GM19351 (cell line): ENCODE measurements around the gene NKAIN2.
"Not testable (repeated sequence)": the region's sequence is repeated elsewhere in the genome, so short reads cannot be mapped to it uniquely, and the experiment has no call there.

Source experiments
- ATAC-seq: cut with Tn5 transposase; IDR thresholded peaks from one replicate; pipeline ENCODE4 v1.9.1; 2021; ENCODE audit warnings: mild to moderate bottlenecking, moderate library complexity; ENCODE audit not compliant: unreplicated experiment

The NKAIN2 gene

GRCh38 chr6:124661097-124661661 is 857.5 kb downstream of the NKAIN2 start:
- no peak for ATAC-seq

GRCh38 chr6:124668028-124668427 is 864.4 kb downstream of the NKAIN2 start:
- ATAC-seq, result no peak

DNA sequence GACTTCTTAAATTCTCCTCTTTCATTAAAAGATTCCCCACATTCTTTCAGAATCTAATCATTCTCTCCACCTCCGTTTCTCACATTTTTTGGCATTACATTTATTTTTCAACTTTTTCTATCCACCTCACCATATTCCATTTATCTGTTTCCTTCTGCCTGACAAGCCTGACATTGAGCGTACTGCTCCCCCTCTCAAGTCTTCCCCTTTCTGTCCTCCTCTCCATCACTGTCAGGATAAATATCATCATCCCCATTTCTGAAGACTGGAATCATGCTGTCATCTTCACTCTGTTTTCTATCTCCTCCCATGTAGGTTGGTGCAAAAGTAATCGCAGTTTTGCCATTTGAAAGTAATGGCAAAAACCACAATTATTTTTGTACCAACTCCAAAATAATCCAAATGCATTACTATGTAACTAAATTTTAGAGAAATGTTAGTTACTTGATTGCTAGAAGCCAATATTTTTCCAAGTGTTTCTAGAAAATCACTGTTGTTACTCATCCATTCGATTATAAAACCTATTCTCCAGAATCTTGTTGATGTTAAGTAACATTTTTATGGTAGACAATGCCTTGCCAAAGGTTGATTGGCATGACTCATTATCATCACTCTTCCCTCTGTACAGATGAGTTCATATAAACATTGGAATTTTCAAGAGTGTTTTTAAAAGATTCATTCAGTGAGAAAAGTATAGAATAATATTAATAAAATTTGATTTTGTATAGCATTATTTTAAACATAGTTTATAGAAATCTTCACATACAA is 866.2 kb downstream of the NKAIN2 start:
- no peak for ATAC-seq

DNA sequence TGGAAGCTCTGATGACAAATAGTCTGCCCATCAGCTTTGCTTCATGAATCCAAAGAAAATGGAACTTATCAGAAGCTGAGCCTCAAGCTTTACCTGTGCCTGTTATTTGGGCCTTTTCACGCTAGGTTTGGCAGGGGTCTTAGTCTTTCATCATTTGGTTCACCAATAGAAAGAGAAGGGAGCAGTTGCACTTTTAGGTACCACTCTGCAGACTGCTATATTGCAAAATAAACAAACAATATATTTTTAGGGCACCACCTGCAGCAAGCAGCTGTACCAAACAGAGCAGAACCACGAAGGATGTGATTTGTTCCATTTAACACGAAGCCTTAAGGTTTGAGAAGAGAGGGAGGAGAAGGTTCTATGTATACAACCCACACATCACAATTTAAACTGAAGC is 867.1 kb downstream of the NKAIN2 start:
- ATAC-seq, result no peak

DNA sequence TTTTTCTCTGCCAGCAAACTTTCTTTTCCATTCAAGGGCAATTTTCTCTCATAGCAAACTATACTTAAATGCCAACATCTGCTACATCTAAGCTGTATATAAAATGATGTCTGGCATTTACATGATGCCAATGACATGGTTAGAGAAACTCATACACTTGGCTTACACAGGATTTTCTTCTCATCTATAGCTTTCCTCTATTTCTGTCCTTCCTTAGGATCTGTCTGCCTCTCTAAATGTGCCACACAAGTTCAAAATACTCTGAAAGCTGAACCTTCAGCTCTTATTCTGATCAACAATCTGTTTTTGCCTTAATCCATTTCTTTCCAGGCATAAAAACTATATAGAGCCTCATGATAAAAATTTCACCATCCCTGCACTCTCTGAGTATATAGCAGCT is 867.7 kb downstream of the NKAIN2 start:
- no peak for ATAC-seq

- no peak for ATAC-seq
Measured at GRCh38 chr6:124674042-124674441, 870.4 kb downstream of the NKAIN2 start.

DNA sequence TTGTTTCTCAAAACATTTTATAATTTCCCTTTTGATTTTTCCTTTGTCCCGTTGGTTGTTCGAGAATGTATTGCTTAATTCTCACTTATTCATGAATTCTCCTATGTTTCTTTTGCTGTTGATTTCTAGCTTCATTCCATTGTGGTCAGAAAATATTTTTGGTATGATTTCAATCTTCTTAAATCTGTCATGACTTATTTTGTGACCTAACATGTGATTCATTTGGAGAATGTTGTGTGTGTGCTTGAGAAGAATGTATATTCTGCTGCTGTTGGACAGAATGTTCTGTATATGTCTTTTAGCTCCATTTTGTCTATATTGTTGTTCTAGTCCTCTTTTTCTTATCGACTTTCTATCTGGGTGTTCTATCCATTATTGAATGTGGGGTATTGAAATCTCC is 872.4 kb downstream of the NKAIN2 start:
- no peak for ATAC-seq

DNA sequence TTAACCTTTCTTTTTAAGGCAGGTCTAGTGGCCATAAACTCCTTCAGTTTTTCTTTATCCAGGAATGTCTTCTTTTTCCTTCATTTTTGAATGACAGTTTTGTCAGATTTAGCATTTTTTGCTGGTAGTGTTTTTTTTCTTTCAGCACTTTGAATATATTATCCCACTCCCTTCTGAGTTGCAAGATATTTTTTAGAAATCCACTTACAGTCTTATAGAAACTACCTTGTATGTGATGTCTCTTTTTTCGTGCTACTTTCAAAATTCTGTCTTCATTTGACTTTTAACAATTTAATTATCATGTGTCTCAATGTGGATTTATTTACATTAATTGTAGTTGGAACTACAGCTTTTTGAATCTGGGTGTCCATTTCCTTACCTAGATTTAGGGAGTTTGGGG is 874.2 kb downstream of the NKAIN2 start:
- no peak for ATAC-seq

GRCh38 chr6:124679387-124679786 is 875.7 kb downstream of the NKAIN2 start:
- no peak for ATAC-seq

DNA sequence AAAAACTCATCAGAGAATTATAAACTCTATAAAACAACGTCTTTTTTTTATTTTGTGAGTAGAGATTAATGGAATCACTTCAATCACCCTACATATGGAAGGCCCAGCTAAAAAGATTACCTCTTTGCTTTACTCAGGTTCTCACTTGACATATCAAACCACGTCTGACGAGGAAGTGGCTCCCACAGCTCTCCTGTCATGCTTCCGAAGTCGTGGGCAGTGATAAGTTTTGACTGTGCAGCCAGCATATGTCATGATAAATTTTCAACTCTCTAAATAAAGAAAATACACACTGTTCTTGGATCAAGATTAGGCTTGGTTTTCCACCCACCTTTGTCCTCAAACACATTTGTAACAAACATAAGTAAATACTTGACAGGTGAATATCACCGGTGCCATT is 879.1 kb downstream of the NKAIN2 start:
- ATAC-seq, result no peak

- no peak for ATAC-seq
Measured at GRCh38 chr6:124683507-124683906, 879.8 kb downstream of the NKAIN2 start.

- no peak for ATAC-seq
Measured at GRCh38 chr6:124684621-124685020, 881.0 kb downstream of the NKAIN2 start.

- no peak for ATAC-seq
Measured at GRCh38 chr6:124688369-124688768, 884.7 kb downstream of the NKAIN2 start.

GRCh38 chr6:124694139-124694705 is 890.6 kb downstream of the NKAIN2 start:
- ATAC-seq, result no peak

- ATAC-seq, result no peak
Measured at GRCh38 chr6:124699038-124699437, 895.4 kb downstream of the NKAIN2 start.

- ATAC-seq, result no peak
Measured at GRCh38 chr6:124703541-124703940, 899.9 kb downstream of the NKAIN2 start.

GRCh38 chr6:124712532-124712931 is 908.9 kb downstream of the NKAIN2 start:
- not testable (repeated sequence) for ATAC-seq

GRCh38 chr6:124714728-124715127 is 911.1 kb downstream of the NKAIN2 start:
- no peak for ATAC-seq

DNA sequence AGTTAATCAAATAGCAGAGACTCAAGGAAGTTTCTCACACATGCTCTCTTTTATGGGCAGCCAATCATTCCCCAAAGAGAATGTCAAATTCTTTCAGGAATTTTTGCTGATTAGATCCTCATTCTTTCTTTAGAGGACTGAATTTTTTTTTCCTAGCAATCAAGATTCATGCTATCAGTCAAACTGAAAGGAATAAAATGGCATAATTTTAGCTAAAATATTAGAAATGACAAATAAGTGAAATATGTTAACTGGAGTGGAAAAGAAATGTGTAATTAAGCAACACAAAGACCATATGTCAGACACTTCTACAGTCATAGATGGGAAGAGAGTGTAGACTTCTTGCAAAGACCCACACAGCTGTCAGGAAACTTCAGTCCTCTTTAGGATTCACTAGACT is 916.2 kb downstream of the NKAIN2 start:
- no peak for ATAC-seq

DNA sequence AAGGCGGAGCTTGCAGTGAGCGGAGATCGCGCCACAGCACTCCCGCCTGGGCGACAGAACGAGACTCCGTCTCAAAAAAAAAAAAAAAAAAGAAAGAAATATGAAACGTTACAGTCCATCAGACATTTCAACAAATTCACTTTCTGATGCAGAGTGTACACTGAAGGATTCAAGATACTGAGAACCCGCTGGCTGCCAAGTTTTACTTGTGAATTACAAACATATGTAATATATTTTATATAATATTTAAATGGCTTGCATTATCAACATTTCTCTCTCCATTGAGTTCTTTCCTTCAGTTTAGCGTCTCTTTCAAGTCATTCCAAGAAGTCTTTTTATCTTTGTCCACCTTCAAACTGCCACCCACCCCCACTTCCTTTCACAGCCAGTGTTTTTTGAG is 917.7 kb downstream of the NKAIN2 start:
- ATAC-seq, result no peak

DNA sequence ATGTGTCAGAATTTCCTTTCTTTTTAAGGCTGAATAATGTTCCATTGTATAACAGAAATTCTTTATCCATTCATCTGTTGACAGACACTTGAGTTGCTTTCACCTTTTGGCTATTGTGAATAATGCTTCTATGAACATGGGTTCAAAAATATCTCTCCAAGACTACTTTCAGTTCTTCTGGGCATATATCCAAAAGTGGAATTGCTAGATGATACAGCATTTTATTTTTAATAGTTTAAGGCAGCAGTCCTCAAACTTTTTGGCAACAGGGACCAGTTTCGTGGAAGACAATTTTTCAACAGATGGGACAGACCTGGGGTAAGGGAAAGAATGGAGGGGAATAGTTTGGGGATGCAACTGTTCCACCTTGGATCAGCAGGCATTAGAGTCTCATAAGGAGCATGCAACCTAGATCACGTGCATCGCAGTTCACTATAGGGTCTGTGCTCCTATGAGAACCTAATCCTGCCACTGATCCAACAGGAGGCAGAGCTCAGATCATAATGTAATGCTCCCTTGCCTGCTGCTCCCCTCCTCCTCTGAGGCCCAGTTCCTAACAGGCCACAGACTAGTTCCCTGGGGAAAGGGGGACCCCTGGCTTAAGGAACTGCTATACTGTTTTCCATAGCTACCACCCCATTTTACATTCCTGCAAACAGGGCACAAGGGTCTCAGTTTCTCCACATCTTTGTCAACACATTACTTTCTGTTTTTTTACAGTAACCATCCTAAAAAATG is 918.6 kb downstream of the NKAIN2 start:
- no peak for ATAC-seq

DNA sequence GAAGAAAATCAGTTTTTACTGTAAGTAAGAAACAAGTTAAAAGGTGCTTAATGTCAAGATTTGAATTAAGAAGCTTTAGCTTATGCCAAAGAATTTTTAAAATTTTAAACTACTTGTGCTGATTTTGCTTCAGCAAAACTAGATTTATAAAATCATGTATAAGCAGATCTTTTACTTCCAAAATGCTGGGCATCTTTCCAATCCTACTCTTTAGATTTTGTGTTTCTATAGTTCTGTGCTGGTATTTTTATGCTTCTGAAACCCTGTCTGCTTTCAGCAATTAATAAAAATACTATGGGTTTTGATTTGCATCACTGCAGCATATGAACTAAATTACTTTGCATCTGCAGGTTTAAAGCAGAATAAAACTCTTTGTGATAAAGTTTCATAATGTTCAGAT is 920.0 kb downstream of the NKAIN2 start:
- no peak for ATAC-seq
